HG03060 (cell line): ENCODE measurements around the gene PACSIN1.

ENCODE experiments used
- ATAC-seq: cut with Tn5 transposase; IDR thresholded peaks from one replicate; pipeline ENCODE4 v1.9.1; 2021; ENCODE audit warnings: low read depth, moderate number of reproducible peaks; ENCODE audit not compliant: unreplicated experiment

The PACSIN1 gene

GRCh38 chr6:34558172-34558714, 92.4 kb downstream of the PACSIN1 start:
- no peak for ATAC-seq

GRCh38 chr6:34559651-34560365, 93.9 kb downstream of the PACSIN1 start:
- ATAC-seq: no peak

- no peak for ATAC-seq
These were observed 94.7 kb downstream of the PACSIN1 start for GRCh38 chr6:34560366-34561226.

- no peak for ATAC-seq
These were observed 95.3 kb downstream of the PACSIN1 start for GRCh38 chr6:34561227-34561530.

- no peak for ATAC-seq
These were observed 96.5 kb downstream of the PACSIN1 start for GRCh38 chr6:34562350-34562749.

GRCh38 chr6:34562861-34563512, 97.1 kb downstream of the PACSIN1 start:
- no peak for ATAC-seq

- ATAC-seq: no peak
These were observed 97.6 kb downstream of the PACSIN1 start for GRCh38 chr6:34563513-34563870.

GRCh38 chr6:34564181-34564580, 98.3 kb downstream of the PACSIN1 start:
- ATAC-seq: no peak

GRCh38 chr6:34565722-34566137, 99.9 kb downstream of the PACSIN1 start:
- ATAC-seq: no peak

- ATAC-seq: no peak
These were observed 101.1 kb downstream of the PACSIN1 start for GRCh38 chr6:34566830-34567546.

GRCh38 chr6:34568341-34569201, 102.7 kb downstream of the PACSIN1 start:
- no peak for ATAC-seq

GRCh38 chr6:34569361-34569973, 103.6 kb downstream of the PACSIN1 start:
- ATAC-seq: no peak

GRCh38 chr6:34570066-34570833, 104.4 kb downstream of the PACSIN1 start:
- no peak for ATAC-seq

- no peak for ATAC-seq
These were observed 105.5 kb downstream of the PACSIN1 start for GRCh38 chr6:34571388-34571787.

GRCh38 chr6:34572021-34572420, 106.1 kb downstream of the PACSIN1 start:
- ATAC-seq: no peak

GRCh38 chr6:34572585-34572984, 106.7 kb downstream of the PACSIN1 start:
- no peak for ATAC-seq

- no peak for ATAC-seq
These were observed 107.8 kb downstream of the PACSIN1 start for GRCh38 chr6:34573567-34574183.

GRCh38 chr6:34574647-34575293, 108.9 kb downstream of the PACSIN1 start:
- ATAC-seq: no peak
